Measurements from ENCODE around the gene PTCD2.

- TF ChIP-seq, protein P1, sequence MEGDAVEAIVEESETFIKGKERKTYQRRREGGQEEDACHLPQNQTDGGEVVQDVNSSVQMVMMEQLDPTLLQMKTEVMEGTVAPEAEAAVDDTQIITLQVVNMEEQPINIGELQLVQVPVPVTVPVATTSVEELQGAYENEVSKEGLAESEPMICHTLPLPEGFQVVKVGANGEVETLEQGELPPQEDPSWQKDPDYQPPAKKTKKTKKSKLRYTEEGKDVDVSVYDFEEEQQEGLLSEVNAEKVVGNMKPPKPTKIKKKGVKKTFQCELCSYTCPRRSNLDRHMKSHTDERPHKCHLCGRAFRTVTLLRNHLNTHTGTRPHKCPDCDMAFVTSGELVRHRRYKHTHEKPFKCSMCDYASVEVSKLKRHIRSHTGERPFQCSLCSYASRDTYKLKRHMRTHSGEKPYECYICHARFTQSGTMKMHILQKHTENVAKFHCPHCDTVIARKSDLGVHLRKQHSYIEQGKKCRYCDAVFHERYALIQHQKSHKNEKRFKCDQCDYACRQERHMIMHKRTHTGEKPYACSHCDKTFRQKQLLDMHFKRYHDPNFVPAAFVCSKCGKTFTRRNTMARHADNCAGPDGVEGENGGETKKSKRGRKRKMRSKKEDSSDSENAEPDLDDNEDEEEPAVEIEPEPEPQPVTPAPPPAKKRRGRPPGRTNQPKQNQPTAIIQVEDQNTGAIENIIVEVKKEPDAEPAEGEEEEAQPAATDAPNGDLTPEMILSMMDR (tag by site-specific recombination; IDR thresholded peaks at IDR 0.05), result no peak
- no peak for TF ChIP-seq ZBTB7A (tag by site-specific recombination; IDR thresholded peaks at IDR 0.05; ENCODE audit: low read depth)
- TF ChIP-seq ZNF792 (tag by site-specific recombination; IDR thresholded peaks at IDR 0.05), result no peak
- no peak for TF ChIP-seq ZBTB10 (tag by site-specific recombination; IDR thresholded peaks at IDR 0.05)
- no peak for TF ChIP-seq ZSCAN30 (tag by site-specific recombination; IDR thresholded peaks at IDR 0.05)
- no peak for TF ChIP-seq ZNF184 (tag by site-specific recombination; IDR thresholded peaks at IDR 0.05)
- TF ChIP-seq ZNF155 (tag by site-specific recombination; IDR thresholded peaks at IDR 0.05), result no peak
- no peak for TF ChIP-seq SALL2 (tag by site-specific recombination; IDR thresholded peaks at IDR 0.05; ENCODE audit: borderline replicate concordance)
Observed at GRCh38 chr5:72281430-72281763, 38.8 kb upstream of the PTCD2 start.

Data from HEK293 (cell line).